Measurements from ENCODE around the gene UMODL1. TPM values are rescaled to one million over a fixed set of nuclear protein-coding genes. Genes with fewer than 3 reads are reported as not detected.
"Not testable (repeated sequence)": the region's sequence is repeated elsewhere in the genome, so short reads cannot be mapped to it uniquely, and the experiment has no call there.

Gene UMODL1
- total RNA-seq, 2 experiments from 2014 or later = 0.42 to 0.49 TPM

GRCh38 chr21:42069843-42070242, 1.3 kb upstream of the UMODL1 start:
- Mint-ChIP-seq H3K9me3 (no peaks in the 10 kb centered on the region), H3K36me3 (ENCODE audit: low read depth) (no peaks in the 10 kb centered on the region), H3K4me3 (no peak overlapping the region), H3K27me3 (no peaks in the 10 kb centered on the region), H3K27ac (no peak overlapping the region), H3K4me1 (ENCODE audit: low read depth) (peaks cover 19% of the 10 kb centered on the region)
- TF ChIP-seq, protein P1, sequence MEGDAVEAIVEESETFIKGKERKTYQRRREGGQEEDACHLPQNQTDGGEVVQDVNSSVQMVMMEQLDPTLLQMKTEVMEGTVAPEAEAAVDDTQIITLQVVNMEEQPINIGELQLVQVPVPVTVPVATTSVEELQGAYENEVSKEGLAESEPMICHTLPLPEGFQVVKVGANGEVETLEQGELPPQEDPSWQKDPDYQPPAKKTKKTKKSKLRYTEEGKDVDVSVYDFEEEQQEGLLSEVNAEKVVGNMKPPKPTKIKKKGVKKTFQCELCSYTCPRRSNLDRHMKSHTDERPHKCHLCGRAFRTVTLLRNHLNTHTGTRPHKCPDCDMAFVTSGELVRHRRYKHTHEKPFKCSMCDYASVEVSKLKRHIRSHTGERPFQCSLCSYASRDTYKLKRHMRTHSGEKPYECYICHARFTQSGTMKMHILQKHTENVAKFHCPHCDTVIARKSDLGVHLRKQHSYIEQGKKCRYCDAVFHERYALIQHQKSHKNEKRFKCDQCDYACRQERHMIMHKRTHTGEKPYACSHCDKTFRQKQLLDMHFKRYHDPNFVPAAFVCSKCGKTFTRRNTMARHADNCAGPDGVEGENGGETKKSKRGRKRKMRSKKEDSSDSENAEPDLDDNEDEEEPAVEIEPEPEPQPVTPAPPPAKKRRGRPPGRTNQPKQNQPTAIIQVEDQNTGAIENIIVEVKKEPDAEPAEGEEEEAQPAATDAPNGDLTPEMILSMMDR (IDR thresholded peaks at IDR 0.05) = no peak
- DNase-seq (no peak), ATAC-seq (ENCODE audit: poor library complexity) (no peak)
- intact Hi-C loops (cut with DNase I, micrococcal nuclease) = loop anchor here in 1 of 2 experiments (10.0 kb wide), 1 partner anchor 165 kb away; no protein-coding TSS in a partner anchor
- Histone ChIP-seq H3K4me3 (ENCODE audit: low read length) (no peak overlapping the region), H3K27ac (ENCODE audit: low read depth in 1 of 2, low read length in 2 of 2) (no peak overlapping the region), H3K36me3 (ENCODE audit: insufficient read depth, low read length) (no peaks in the 10 kb centered on the region), H3K9me3 (ENCODE audit: control insufficient read depth in 1 of 2, insufficient read depth in 1 of 2, low read length in 2 of 2) (no peaks in the 10 kb centered on the region), H3K4me1 (ENCODE audit: insufficient read depth, low read length) (peaks cover 10% of the 10 kb centered on the region), H3K27me3 (ENCODE audit: control insufficient read depth in 1 of 2, insufficient read depth in 2 of 2, low read length in 2 of 2) (no peaks in the 10 kb centered on the region)
- POLR2A ChIA-PET = no interaction called here
- CTCF ChIA-PET = no interaction called here

DNA sequence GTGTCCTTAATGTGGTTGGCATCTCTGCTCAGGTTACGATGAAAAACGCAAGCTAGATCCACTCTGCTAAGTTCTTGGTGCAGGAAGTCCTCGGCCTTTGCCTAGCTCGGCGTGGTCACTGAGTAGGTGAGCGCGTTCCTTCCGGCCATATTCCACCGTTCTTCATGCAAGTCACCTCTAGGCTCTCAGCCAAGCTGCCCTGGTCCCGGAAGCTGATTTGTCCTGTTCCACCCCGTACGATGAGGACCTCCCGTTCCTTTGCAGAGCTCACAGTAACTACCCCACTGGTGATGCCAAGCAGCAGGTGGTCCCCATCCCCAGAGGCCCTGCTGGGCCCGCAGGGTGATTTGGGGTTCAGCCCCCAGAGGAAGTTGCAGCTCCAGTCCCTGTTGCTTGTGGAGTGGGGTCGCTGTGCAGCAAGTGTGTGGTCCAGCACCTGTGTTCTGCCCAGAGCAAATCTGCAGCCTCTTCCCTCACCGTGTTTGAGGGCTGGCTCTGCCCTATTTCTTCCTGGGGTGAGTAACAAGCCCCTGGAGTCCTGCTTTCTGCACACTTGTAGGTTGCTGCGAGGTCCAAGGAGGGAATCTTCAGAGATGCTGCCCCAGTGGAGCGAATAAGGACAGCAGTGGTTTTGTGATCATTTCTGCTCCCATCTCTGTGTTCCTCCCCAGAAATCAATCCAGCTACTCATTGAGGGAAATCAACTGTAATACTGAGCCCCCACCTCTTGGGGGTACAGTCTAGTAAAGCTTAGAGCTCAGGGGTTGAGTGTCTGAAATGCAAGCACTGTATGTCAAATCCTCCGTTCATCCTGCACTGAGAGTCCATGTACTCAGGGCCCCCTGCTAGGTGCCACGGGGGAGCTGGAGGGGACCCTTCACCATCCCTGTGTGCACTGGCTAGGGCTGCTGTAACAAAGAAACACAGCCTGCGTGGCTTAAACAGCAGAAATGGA, 2.3 kb downstream of the UMODL1 start:
- Mint-ChIP-seq H3K27ac (no peak overlapping the region), H3K4me3 (no peak overlapping the region), H3K36me3 (ENCODE audit: low read depth) (no peaks in the 10 kb centered on the region), H3K9me3 (no peaks in the 10 kb centered on the region), H3K27me3 (no peaks in the 10 kb centered on the region), H3K4me1 (ENCODE audit: low read depth) (peaks cover 9% of the 10 kb centered on the region)
- CTCF ChIA-PET = interaction anchor here (0.5 to 1.0 kb wide), 2 partner anchors 44 to 289 kb away, joined by 3 read pairs; no protein-coding TSS in a partner anchor
- POLR2A ChIA-PET = interaction anchor here (1.0 to 1.8 kb wide), 3 partner anchors 10 to 35 kb away, joined by 4 to 6 read pairs (median 5); no protein-coding TSS in a partner anchor
- H3K27me3 ChIP-seq (ENCODE audit: control insufficient read depth in 1 of 2, insufficient read depth in 2 of 2, low read length in 2 of 2) = no peaks in the 10 kb centered on the region
- DNase-seq (no peak), ATAC-seq (ENCODE audit: poor library complexity) (peak; percentile 55)
- H3K9me3 ChIP-seq (ENCODE audit: control insufficient read depth in 1 of 2, insufficient read depth in 1 of 2, low read length in 2 of 2) = no peaks in the 10 kb centered on the region
- no peak overlapping the region for H3K4me3 ChIP-seq (ENCODE audit: low read length)
- TF ChIP-seq, protein P1 (IDR thresholded peaks at IDR 0.05) = no peak
- intact Hi-C loops (cut with DNase I, micrococcal nuclease) = no loop called here
- H3K4me1 ChIP-seq (ENCODE audit: insufficient read depth, low read length) = peaks cover 6% of the 10 kb centered on the region
- no peak overlapping the region for H3K27ac ChIP-seq (ENCODE audit: low read depth in 1 of 2, low read length in 2 of 2)
- no peaks in the 10 kb centered on the region for H3K36me3 ChIP-seq (ENCODE audit: insufficient read depth, low read length)

GRCh38 chr21:42075686-42076471, 4.8 kb downstream of the UMODL1 start:
- H3K4me3 Mint-ChIP-seq = no peak overlapping the region
- H3K27me3 ChIP-seq (ENCODE audit: control insufficient read depth in 1 of 2, insufficient read depth in 2 of 2, low read length in 2 of 2) = no peaks in the 10 kb centered on the region
- H3K4me1 Mint-ChIP-seq (ENCODE audit: low read depth) = peaks cover 9% of the 10 kb centered on the region
- no peak for ATAC-seq (ENCODE audit: poor library complexity)
- no peaks in the 10 kb centered on the region for H3K9me3 Mint-ChIP-seq
- ChIA-PET CTCF (no interaction called here), POLR2A (no interaction called here)
- no peaks in the 10 kb centered on the region for H3K36me3 ChIP-seq (ENCODE audit: insufficient read depth, low read length)
- H3K27me3 Mint-ChIP-seq = no peaks in the 10 kb centered on the region
- H3K36me3 Mint-ChIP-seq (ENCODE audit: low read depth) = no peaks in the 10 kb centered on the region
- H3K4me3 ChIP-seq (ENCODE audit: low read length) = no peak overlapping the region
- H3K27ac ChIP-seq (ENCODE audit: low read depth in 1 of 2, low read length in 2 of 2) = no peak overlapping the region
- no peaks in the 10 kb centered on the region for H3K9me3 ChIP-seq (ENCODE audit: control insufficient read depth in 1 of 2, insufficient read depth in 1 of 2, low read length in 2 of 2)
- no peak overlapping the region for H3K27ac Mint-ChIP-seq
- DNase-seq = no peak
- H3K4me1 ChIP-seq (ENCODE audit: insufficient read depth, low read length) = peaks cover 6% of the 10 kb centered on the region
- intact Hi-C loops (cut with DNase I, micrococcal nuclease) = no loop called here
- TF ChIP-seq, protein P1 (IDR thresholded peaks at IDR 0.05) = no peak

- H3K36me3 Mint-ChIP-seq (ENCODE audit: low read depth); intact Hi-C loops (cut with DNase I, micrococcal nuclease); H3K4me1 Mint-ChIP-seq (ENCODE audit: low read depth); H3K27ac Mint-ChIP-seq; H3K27ac ChIP-seq (ENCODE audit: low read depth in 1 of 2, low read length in 2 of 2); H3K27me3 ChIP-seq (ENCODE audit: control insufficient read depth in 1 of 2, insufficient read depth in 2 of 2, low read length in 2 of 2); CTCF ChIA-PET; H3K36me3 ChIP-seq (ENCODE audit: insufficient read depth, low read length); H3K4me3 Mint-ChIP-seq; DNase-seq; POLR2A ChIA-PET; H3K27me3 Mint-ChIP-seq; H3K9me3 ChIP-seq (ENCODE audit: control insufficient read depth in 1 of 2, insufficient read depth in 1 of 2, low read length in 2 of 2); H3K4me3 ChIP-seq (ENCODE audit: low read length); H3K9me3 Mint-ChIP-seq; H3K4me1 ChIP-seq (ENCODE audit: insufficient read depth, low read length); ATAC-seq (ENCODE audit: poor library complexity): not testable (repeated sequence)
Observed at GRCh38 chr21:42077685-42078238, 6.6 kb downstream of the UMODL1 start.

Measured in CD4-positive, alpha-beta T cell (primary cell).